Tibial nerve (tissue), 4 donors: ENCODE data around the gene ARF5. TPM values are rescaled to one million over a fixed set of nuclear protein-coding genes. Genes with fewer than 3 reads are reported as not detected.

Experiments used
- DNase-seq, 2 donors: peaks; one replicate each; pipeline ENCODE4 v3.0.0-alpha.2; 2019; ENCODE audit warnings: low spot score in 2 of 2
- H3K27ac ChIP-seq, 4 donors: fragments of 200-600 bp; sonication (generic) in 3 of 4; one replicate each; pipeline ENCODE4 v1.5.1; 2017 to 2019; ENCODE audit warnings: mild to moderate bottlenecking in 1 of 4
- H3K27me3 ChIP-seq, 2 donors: fragments of 200-600 bp; sonication (generic) in 1 of 2; one replicate each; pipeline versions ENCODE4 v1.5.1 to v1.6.0; 2017 to 2019
- H3K36me3 ChIP-seq, 3 donors: fragments of 200-600 bp; sonication (generic); one replicate each; pipeline ENCODE4 v1.5.1; 2018 to 2019
- H3K4me1 ChIP-seq, 4 donors: fragments of 200-600 bp; sonication (generic) in 3 of 4; one replicate each; pipeline ENCODE4 v1.5.1; 2017 to 2019
- H3K4me3 ChIP-seq, 4 donors: fragments of 200-600 bp; sonication (generic) in 3 of 4; one replicate each; pipeline ENCODE4 v1.5.1; 2017 to 2019; ENCODE audit warnings: mild to moderate bottlenecking in 1 of 4, moderate library complexity in 1 of 4
- H3K9me3 ChIP-seq, 4 donors: fragments of 200-600 bp; sonication (generic) in 3 of 4; one replicate each; pipeline ENCODE4 v1.5.1; 2017 to 2019
- EP300 ChIP-seq, 2 donors: sonication (generic); formaldehyde crosslinking; IDR thresholded peaks; one replicate each; pipeline ENCODE4 v1.6.1; 2017; ENCODE audit warnings: antibody characterized with exemption in 2 of 2, mild to moderate bottlenecking in 1 of 2
- POLR2A ChIP-seq, 2 donors: fragments of 450-650 bp; IDR thresholded peaks; one replicate each; pipeline ENCODE4 v1.6.1; 2017; ENCODE audit warnings: antibody characterized with exemption in 2 of 2, mild to moderate bottlenecking in 2 of 2, moderate library complexity in 2 of 2
- WGBS, 2 donors: methylation state at CpG; one replicate each; pipeline ENCODE4 v1.1.5; 2018; 5-methylcytosine and 5-hydroxymethylcytosine counted together
- total RNA-seq, 4 donors: library from RNA; depleted of rRNA; stranded (reverse); fragments of >200 nt; gene quantifications; one replicate each; pipeline ENCODE4 v1.1.0, GENCODE V29; 2016
- TF ChIP-seq, protein P1 (sequence below), 5 experiments: fragments of 200-600 bp in 3 of 5; fragments of 450-650 bp in 2 of 5; sonication (generic) in 3 of 5; IDR thresholded peaks; one replicate each; pipeline ENCODE4 v1.5.1; 2016 to 2019; ENCODE audit warnings: antibody characterized with exemption in 5 of 5, mild to moderate bottlenecking in 3 of 5, moderate library complexity in 2 of 5

ARF5 gene
- total RNA-seq, 4 donors from 2014 or later: 130 to 142 (median 136) TPM

DNA sequence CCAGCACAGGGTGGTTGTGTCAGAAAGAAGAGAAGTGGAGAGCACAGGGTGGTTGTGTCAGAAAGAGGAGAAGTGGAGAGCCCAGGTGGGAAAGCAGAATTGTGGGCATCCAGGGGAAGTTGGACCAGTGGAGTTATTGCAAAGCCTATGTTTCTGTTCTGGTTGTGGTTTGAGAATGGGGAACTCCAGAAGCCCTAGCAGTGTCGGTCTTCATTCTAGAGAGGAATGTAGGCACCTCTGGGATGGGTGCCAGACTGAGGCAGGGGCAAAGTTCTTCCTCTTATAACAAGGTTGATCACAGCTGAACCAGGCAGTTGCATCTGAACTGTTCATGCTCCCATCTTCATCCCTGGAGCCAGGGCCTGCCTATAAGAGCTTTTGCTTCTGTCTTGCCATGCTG is 6.3 kb downstream of the ARF5 start:
- H3K27ac ChIP-seq: no peak overlapping the region

DNA sequence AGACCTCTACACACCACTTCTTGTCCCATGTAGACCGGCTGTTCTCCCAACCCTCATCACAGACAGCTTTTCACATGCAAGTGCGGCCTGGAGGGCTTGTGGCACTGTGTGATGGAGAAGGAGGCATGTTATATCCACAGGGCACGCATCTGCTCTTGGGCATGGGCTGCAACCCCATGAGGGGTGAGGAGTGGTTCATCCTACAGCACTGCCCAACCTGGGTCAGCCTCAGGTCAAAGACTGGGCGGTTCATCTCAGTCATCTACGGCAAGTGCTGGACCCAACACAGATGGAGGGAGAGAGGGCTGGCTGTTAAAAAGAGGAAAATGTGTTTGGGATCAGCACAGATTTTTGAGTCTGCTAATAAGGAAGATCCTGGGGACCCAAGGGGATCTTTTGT is 7.5 kb downstream of the ARF5 start:
- H3K27me3 ChIP-seq: no peaks in the 10 kb centered on the region
- no peak overlapping the region for H3K27ac ChIP-seq
- DNase-seq: no peak
- H3K4me3 ChIP-seq: no peak overlapping the region
- H3K4me1 ChIP-seq: peaks cover 0 to 5% (median 0%) of the 10 kb centered on the region in 4 donors
- H3K36me3 ChIP-seq: peaks cover 0 to 28% (median 11%) of the 10 kb centered on the region in 3 donors
- TF ChIP-seq, protein P1, sequence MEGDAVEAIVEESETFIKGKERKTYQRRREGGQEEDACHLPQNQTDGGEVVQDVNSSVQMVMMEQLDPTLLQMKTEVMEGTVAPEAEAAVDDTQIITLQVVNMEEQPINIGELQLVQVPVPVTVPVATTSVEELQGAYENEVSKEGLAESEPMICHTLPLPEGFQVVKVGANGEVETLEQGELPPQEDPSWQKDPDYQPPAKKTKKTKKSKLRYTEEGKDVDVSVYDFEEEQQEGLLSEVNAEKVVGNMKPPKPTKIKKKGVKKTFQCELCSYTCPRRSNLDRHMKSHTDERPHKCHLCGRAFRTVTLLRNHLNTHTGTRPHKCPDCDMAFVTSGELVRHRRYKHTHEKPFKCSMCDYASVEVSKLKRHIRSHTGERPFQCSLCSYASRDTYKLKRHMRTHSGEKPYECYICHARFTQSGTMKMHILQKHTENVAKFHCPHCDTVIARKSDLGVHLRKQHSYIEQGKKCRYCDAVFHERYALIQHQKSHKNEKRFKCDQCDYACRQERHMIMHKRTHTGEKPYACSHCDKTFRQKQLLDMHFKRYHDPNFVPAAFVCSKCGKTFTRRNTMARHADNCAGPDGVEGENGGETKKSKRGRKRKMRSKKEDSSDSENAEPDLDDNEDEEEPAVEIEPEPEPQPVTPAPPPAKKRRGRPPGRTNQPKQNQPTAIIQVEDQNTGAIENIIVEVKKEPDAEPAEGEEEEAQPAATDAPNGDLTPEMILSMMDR (IDR thresholded peaks at IDR 0.05): no peak
- TF ChIP-seq EP300 (IDR thresholded peaks at IDR 0.05) (no peak), POLR2A (IDR thresholded peaks at IDR 0.05) (no peak)
- WGBS, 2 donors: 84 to 94% methylated on average over 4 to 5 of the region's 5 CpGs
- H3K9me3 ChIP-seq: no peaks in the 10 kb centered on the region

More for the DNA sequence above, 6.3 kb downstream of the ARF5 start:
- 69 to 72% methylated on average over 1 of the region's 1 CpG for WGBS, 2 donors
- Histone ChIP-seq H3K4me1 (peaks cover 0 to 13% (median 3%) of the 10 kb centered on the region in 4 donors), H3K36me3 (peaks cover 0 to 38% (median 13%) of the 10 kb centered on the region in 3 donors), H3K9me3 (no peaks in the 10 kb centered on the region), H3K27me3 (no peaks in the 10 kb centered on the region), H3K4me3 (no peak overlapping the region)
- no peak for DNase-seq
- TF ChIP-seq POLR2A (IDR thresholded peaks at IDR 0.05) (no peak), EP300 (IDR thresholded peaks at IDR 0.05) (no peak)
- TF ChIP-seq, protein P1 (IDR thresholded peaks at IDR 0.05): no peak

DNA sequence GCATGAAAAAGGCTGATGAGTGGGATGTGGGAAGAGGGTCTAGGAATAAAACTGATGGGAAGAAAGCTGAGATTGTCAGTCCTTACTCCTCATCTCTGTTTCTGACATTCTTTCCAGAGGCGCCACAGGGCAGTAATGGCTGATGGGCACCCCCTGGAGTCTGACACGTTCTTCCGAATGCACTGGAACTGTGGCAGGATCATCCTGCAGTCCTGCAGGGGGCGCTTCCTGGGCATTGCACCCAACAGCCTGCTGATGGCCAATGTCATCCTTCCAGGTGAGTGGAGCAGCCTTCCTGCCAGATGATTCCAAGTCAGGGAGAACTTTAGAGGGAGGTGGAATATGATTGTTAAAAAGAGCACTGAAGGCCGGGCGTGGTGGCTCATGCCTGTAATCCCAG is 10.1 kb downstream of the ARF5 start:
- no peak for TF ChIP-seq EP300 (IDR thresholded peaks at IDR 0.05)
- no peak for TF ChIP-seq POLR2A (IDR thresholded peaks at IDR 0.05)
- TF ChIP-seq, protein P1 (IDR thresholded peaks at IDR 0.05): no peak
- 58 to 64% methylated on average over 6 of the region's 6 CpGs for WGBS, 2 donors
- no peak for DNase-seq

DNA sequence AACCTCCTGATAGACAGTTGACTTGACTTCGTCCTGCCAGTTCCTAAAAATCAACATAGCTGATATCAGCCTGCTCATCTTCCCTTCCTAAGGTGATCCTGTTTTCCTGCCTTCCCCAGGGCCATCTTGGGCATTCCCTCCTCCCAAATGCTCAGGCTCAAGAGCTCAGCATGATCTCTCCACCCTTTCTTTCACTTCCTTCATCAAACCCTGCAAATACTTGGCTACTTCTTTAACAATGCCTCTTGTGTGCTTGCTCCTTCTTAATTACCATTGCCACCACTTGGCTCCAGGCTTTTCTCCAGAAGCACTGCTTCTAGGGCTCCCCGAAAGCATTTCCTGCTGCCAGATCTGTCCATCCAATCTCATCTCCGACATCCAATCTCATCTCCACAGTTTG is 12.7 kb downstream of the ARF5 start:
- Histone ChIP-seq H3K9me3 (no peaks in the 10 kb centered on the region), H3K27me3 (no peaks in the 10 kb centered on the region), H3K27ac (no peak overlapping the region), H3K4me1 (no peaks in the 10 kb centered on the region), H3K4me3 (no peak overlapping the region), H3K36me3 (no peaks in the 10 kb centered on the region)
- WGBS, 2 donors: 58 to 65% methylated on average over 3 of the region's 3 CpGs
- TF ChIP-seq EP300 (IDR thresholded peaks at IDR 0.05) (no peak), POLR2A (IDR thresholded peaks at IDR 0.05) (no peak)
- TF ChIP-seq, protein P1 (IDR thresholded peaks at IDR 0.05): no peak
- no peak for DNase-seq

More for the DNA sequence above, 10.1 kb downstream of the ARF5 start:
- Histone ChIP-seq H3K4me3 (no peak overlapping the region), H3K9me3 (no peaks in the 10 kb centered on the region), H3K4me1 (no peaks in the 10 kb centered on the region), H3K27ac (no peak overlapping the region), H3K27me3 (no peaks in the 10 kb centered on the region), H3K36me3 (peaks cover 0 to 5% (median 0%) of the 10 kb centered on the region in 3 donors)

DNA sequence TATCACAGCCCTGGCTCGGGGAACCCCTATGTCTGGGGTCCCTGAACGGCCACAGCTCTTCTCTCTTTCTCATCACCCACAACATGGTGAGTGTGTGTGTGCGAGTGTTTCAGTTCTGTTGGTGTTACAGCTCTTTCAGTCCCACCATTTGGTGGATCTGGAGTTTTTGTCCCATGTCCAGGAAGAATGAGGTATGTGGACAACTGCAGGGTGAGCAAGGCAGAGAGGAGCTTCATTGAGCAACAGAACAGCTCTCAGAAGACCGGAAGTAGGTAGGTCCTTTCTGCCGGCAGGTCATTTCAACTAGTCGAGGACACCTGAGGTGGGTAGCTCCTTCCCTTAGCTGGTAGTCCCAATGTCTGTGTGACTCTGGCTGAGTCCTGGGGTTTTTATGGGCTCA is 20.2 kb downstream of the ARF5 start:
- no peak overlapping the region for H3K27ac ChIP-seq
- peaks cover 0 to 13% (median 0%) of the 10 kb centered on the region in 4 donors for H3K9me3 ChIP-seq
- 87 to 95% methylated on average over 6 of the region's 6 CpGs for WGBS, 2 donors
- no peak for TF ChIP-seq POLR2A (IDR thresholded peaks at IDR 0.05)
- no peak for TF ChIP-seq EP300 (IDR thresholded peaks at IDR 0.05)
- TF ChIP-seq, protein P1 (IDR thresholded peaks at IDR 0.05): no peak
- no peaks in the 10 kb centered on the region for H3K4me1 ChIP-seq
- DNase-seq: no peak
- no peaks in the 10 kb centered on the region for H3K36me3 ChIP-seq
- peaks cover 0 to 3% of the 10 kb centered on the region in 2 donors for H3K27me3 ChIP-seq
- no peak overlapping the region for H3K4me3 ChIP-seq
